ENCODE results near the gene CRAMP1.
"Not testable (repeated sequence)": the region's sequence is repeated elsewhere in the genome, so short reads cannot be mapped to it uniquely, and the experiment has no call there.

Gene CRAMP1

GRCh38 chr16:1612320-1613111 lies at the start of gene CRAMP1:
CRAMP1 (plus strand) TSS chr16:1612360; CDS start chr16:1614640, 2,280 bp downstream.
- no peak for DNase-seq (ENCODE audit: low read depth)

GRCh38 chr16:1563786-1564185 lies 48.4 kb upstream of the CRAMP1 start:
- DNase-seq (ENCODE audit: low read depth), result no peak

- no peak for DNase-seq (ENCODE audit: low read depth)
Measured at GRCh38 chr16:1564325-1564724, 47.8 kb upstream of the CRAMP1 start.

- no peak for DNase-seq (ENCODE audit: low read depth)
Measured at GRCh38 chr16:1565083-1565805, 46.9 kb upstream of the CRAMP1 start.

- no peak for DNase-seq (ENCODE audit: low read depth)
Measured at GRCh38 chr16:1567988-1568387, 44.2 kb upstream of the CRAMP1 start.

GRCh38 chr16:1571012-1571671 lies 41.0 kb upstream of the CRAMP1 start:
- no peak for DNase-seq (ENCODE audit: low read depth)

- no peak for DNase-seq (ENCODE audit: low read depth)
Measured at GRCh38 chr16:1572673-1573072, 39.5 kb upstream of the CRAMP1 start.

- no peak for DNase-seq (ENCODE audit: low read depth)
Measured at GRCh38 chr16:1573301-1573700, 38.9 kb upstream of the CRAMP1 start.

GRCh38 chr16:1575578-1575977 lies 36.6 kb upstream of the CRAMP1 start:
- no peak for DNase-seq (ENCODE audit: low read depth)

- DNase-seq (ENCODE audit: low read depth), result no peak
Measured at GRCh38 chr16:1579214-1579613, 32.9 kb upstream of the CRAMP1 start.

GRCh38 chr16:1580256-1580655 lies 31.9 kb upstream of the CRAMP1 start:
- no peak for DNase-seq (ENCODE audit: low read depth)

- no peak for DNase-seq (ENCODE audit: low read depth)
Measured at GRCh38 chr16:1580956-1581355, 31.2 kb upstream of the CRAMP1 start.

- DNase-seq (ENCODE audit: low read depth), result no peak
Measured at GRCh38 chr16:1581804-1582203, 30.4 kb upstream of the CRAMP1 start.

GRCh38 chr16:1583180-1583579 lies 29.0 kb upstream of the CRAMP1 start:
- DNase-seq (ENCODE audit: low read depth), result no peak

- no peak for DNase-seq (ENCODE audit: low read depth)
Measured at GRCh38 chr16:1584926-1585484, 27.2 kb upstream of the CRAMP1 start.

- no peak for DNase-seq (ENCODE audit: low read depth)
Measured at GRCh38 chr16:1590366-1590765, 21.8 kb upstream of the CRAMP1 start.

GRCh38 chr16:1590930-1591705 lies 21.0 kb upstream of the CRAMP1 start:
- no peak for DNase-seq (ENCODE audit: low read depth)

GRCh38 chr16:1592446-1592845 lies 19.7 kb upstream of the CRAMP1 start:
- no peak for DNase-seq (ENCODE audit: low read depth)

- not testable (repeated sequence) for DNase-seq (ENCODE audit: low read depth)
Measured at GRCh38 chr16:1595511-1595910, 16.6 kb upstream of the CRAMP1 start.

GRCh38 chr16:1596516-1596915 lies 15.6 kb upstream of the CRAMP1 start:
- DNase-seq (ENCODE audit: low read depth), result no peak

GRCh38 chr16:1597154-1597553 lies 15.0 kb upstream of the CRAMP1 start:
- no peak for DNase-seq (ENCODE audit: low read depth)

GRCh38 chr16:1601031-1601430 lies 11.1 kb upstream of the CRAMP1 start:
- DNase-seq (ENCODE audit: low read depth), result no peak
